Measurements from ENCODE around the gene ZNF292.
"Not testable (repeated sequence)": the region's sequence is repeated elsewhere in the genome, so short reads cannot be mapped to it uniquely, and the experiment has no call there.

The ZNF292 gene

DNA sequence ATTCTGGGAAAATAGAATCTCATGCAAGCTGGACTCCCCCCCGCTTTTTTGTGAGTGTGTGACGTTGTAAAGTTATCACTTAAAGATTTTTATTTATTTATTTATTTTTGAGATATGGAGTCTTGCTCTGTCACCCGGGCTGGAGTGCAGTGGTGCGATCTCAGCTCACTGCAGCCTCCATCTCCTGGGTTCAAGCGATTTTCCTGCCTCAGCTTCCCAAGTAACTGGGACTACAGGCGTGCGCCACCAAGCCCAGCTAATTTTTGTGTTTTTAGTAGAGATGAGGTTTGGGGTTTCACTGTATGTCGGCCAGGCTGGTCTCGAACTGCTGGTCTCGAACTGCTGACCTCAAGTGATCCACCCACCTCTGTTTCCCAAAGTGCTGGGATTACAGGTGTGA is 2.2 kb downstream of the ZNF292 start:
- H3K4me2 ChIP-seq (ENCODE audit: low read length); DNase-seq; H3K4me1 ChIP-seq (ENCODE audit: control insufficient read depth in 1 of 2, insufficient read depth in 2 of 2, low read length in 2 of 2); H3K9me3 ChIP-seq (ENCODE audit: insufficient read depth, low read depth, low read length); H3K23ac ChIP-seq (ENCODE audit: low read length); H3K14ac ChIP-seq (ENCODE audit: low read length); H3K36me3 ChIP-seq (ENCODE audit: control insufficient read depth in 1 of 2, insufficient read depth in 2 of 2, low read length in 2 of 2); H2BK120ac ChIP-seq (ENCODE audit: insufficient read depth, low read length, poor library complexity); H3K18ac ChIP-seq (ENCODE audit: low read length); H2AK5ac ChIP-seq (ENCODE audit: low read length); H2BK5ac ChIP-seq (ENCODE audit: low read depth, low read length, poor library complexity); H3K27ac ChIP-seq (ENCODE audit: low read depth, low read length); H3K4me3 ChIP-seq (ENCODE audit: low read depth, low read length); H3K9ac ChIP-seq (ENCODE audit: low read length); H2AFZ ChIP-seq (ENCODE audit: insufficient read depth, low read length, poor library complexity); H4K8ac ChIP-seq (ENCODE audit: low read depth, low read length); H3K27me3 ChIP-seq (ENCODE audit: insufficient read depth, low read length): not testable (repeated sequence)
- H4K91ac ChIP-seq (ENCODE audit: low read depth, low read length): peak overlapping the region; percentile 21
- H3K79me1 ChIP-seq (ENCODE audit: low read length): peaks cover 15% of the 10 kb centered on the region
- peak overlapping the region; percentile 46 for H4K12ac ChIP-seq (ENCODE audit: low read depth, low read length)
- H3K79me2 ChIP-seq (ENCODE audit: control insufficient read depth, insufficient read depth, low read length, poor library complexity): peaks cover 19% of the 10 kb centered on the region
- peak overlapping the region; percentile 97 for H3K4ac ChIP-seq (ENCODE audit: low read depth, low read length)
- peak overlapping the region; percentile 34 for H2BK12ac ChIP-seq (ENCODE audit: low read length)
- WGBS (ENCODE audit: extremely low coverage, insufficient coverage, insufficient read length): no CpG with 5 or more reads among the region's 10 CpGs

DNA sequence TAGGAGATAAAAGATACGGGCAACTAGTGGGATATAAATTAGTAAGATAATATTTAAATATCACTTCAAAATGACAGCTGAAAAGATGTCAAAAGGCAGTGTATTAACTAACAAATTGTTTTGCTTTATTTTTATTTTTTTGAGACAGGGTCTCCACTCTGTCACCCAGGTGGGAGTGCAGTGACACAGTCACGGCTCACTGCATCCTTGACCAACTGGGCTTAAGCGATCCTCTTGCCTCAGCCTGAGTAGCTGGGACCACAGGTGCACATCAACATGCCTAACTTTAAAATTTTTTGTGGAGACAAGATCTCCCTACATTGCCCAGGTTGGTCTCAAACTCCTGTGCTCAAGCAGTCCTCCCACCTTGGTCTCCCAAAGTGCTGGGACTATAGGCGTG is 5.9 kb downstream of the ZNF292 start:
- Histone ChIP-seq H2AFZ (ENCODE audit: insufficient read depth, low read length, poor library complexity) (no peak overlapping the region), H3K23ac (ENCODE audit: low read length) (no peak overlapping the region), H3K4me3 (ENCODE audit: low read depth, low read length) (no peak overlapping the region), H3K14ac (ENCODE audit: low read length) (no peak overlapping the region), H3K79me2 (ENCODE audit: control insufficient read depth, insufficient read depth, low read length, poor library complexity) (peaks cover 12% of the 10 kb centered on the region), H3K4me1 (ENCODE audit: control insufficient read depth in 1 of 2, insufficient read depth in 2 of 2, low read length in 2 of 2) (no peaks in the 10 kb centered on the region), H4K91ac (ENCODE audit: low read depth, low read length) (no peak overlapping the region), H3K9me3 (ENCODE audit: insufficient read depth, low read depth, low read length) (no peaks in the 10 kb centered on the region), H2BK12ac (ENCODE audit: low read length) (no peak overlapping the region), H3K4ac (ENCODE audit: low read depth, low read length) (peak overlapping the region; percentile 67), H2BK5ac (ENCODE audit: low read depth, low read length, poor library complexity) (no peak overlapping the region), H3K9ac (ENCODE audit: low read length) (no peak overlapping the region), H4K8ac (ENCODE audit: low read depth, low read length) (no peak overlapping the region), H3K18ac (ENCODE audit: low read length) (no peak overlapping the region), H3K27me3 (ENCODE audit: insufficient read depth, low read length) (no peaks in the 10 kb centered on the region), H3K79me1 (ENCODE audit: low read length) (peaks cover 2% of the 10 kb centered on the region), H3K36me3 (ENCODE audit: control insufficient read depth in 1 of 2, insufficient read depth in 2 of 2, low read length in 2 of 2) (peaks cover 0 to 6% of the 10 kb centered on the region in 2 experiments), H2AK5ac (ENCODE audit: low read length) (no peak overlapping the region), H2BK120ac (ENCODE audit: insufficient read depth, low read length, poor library complexity) (no peak overlapping the region), H3K4me2 (ENCODE audit: low read length) (no peak overlapping the region), H4K12ac (ENCODE audit: low read depth, low read length) (no peak overlapping the region), H3K27ac (ENCODE audit: low read depth, low read length) (no peak overlapping the region)
- DNase-seq: no peak
- WGBS (ENCODE audit: extremely low coverage, insufficient coverage, insufficient read length): no CpG with 5 or more reads among the region's 4 CpGs

DNA sequence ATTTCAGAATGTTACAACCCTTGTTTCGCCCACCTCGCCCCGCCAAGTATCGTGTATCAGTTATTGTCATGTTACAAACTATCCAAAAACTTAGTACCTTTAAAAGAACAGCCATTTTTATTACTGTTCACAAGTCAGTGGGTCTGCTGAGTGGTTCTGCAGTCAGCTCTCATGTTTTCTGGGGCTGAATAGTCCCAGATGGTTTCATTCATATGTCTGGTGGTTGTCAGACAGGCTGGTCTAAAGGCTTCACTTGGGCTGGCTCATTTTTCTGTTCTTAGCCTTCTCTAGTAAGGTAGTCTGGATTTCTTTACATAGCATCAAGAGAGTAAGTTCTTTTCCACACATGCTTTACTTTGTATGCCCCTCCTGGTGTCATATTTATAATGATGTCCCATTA is 8.6 kb downstream of the ZNF292 start:
- H3K9ac ChIP-seq (ENCODE audit: low read length): no peak overlapping the region
- no peak overlapping the region for H4K91ac ChIP-seq (ENCODE audit: low read depth, low read length)
- H3K4ac ChIP-seq (ENCODE audit: low read depth, low read length): peak overlapping the region; percentile 6
- H3K27ac ChIP-seq (ENCODE audit: low read depth, low read length): no peak overlapping the region
- peaks cover 7% of the 10 kb centered on the region for H3K79me2 ChIP-seq (ENCODE audit: control insufficient read depth, insufficient read depth, low read length, poor library complexity)
- H2BK5ac ChIP-seq (ENCODE audit: low read depth, low read length, poor library complexity): no peak overlapping the region
- H3K4me1 ChIP-seq (ENCODE audit: control insufficient read depth in 1 of 2, insufficient read depth in 2 of 2, low read length in 2 of 2): no peaks in the 10 kb centered on the region
- no peak overlapping the region for H4K8ac ChIP-seq (ENCODE audit: low read depth, low read length)
- no CpG with 5 or more reads among the region's 4 CpGs for WGBS (ENCODE audit: extremely low coverage, insufficient coverage, insufficient read length)
- H3K9me3 ChIP-seq (ENCODE audit: insufficient read depth, low read depth, low read length): no peaks in the 10 kb centered on the region
- peaks cover 0 to 1% of the 10 kb centered on the region in 2 experiments for H3K36me3 ChIP-seq (ENCODE audit: control insufficient read depth in 1 of 2, insufficient read depth in 2 of 2, low read length in 2 of 2)
- H3K27me3 ChIP-seq (ENCODE audit: insufficient read depth, low read length): no peaks in the 10 kb centered on the region
- H3K14ac ChIP-seq (ENCODE audit: low read length): no peak overlapping the region
- no peak overlapping the region for H2AK5ac ChIP-seq (ENCODE audit: low read length)
- H4K12ac ChIP-seq (ENCODE audit: low read depth, low read length): no peak overlapping the region
- no peak overlapping the region for H3K4me3 ChIP-seq (ENCODE audit: low read depth, low read length)
- H3K23ac ChIP-seq (ENCODE audit: low read length): no peak overlapping the region
- DNase-seq: no peak
- no peaks in the 10 kb centered on the region for H3K79me1 ChIP-seq (ENCODE audit: low read length)
- no peak overlapping the region for H3K4me2 ChIP-seq (ENCODE audit: low read length)
- no peak overlapping the region for H2BK12ac ChIP-seq (ENCODE audit: low read length)
- no peak overlapping the region for H3K18ac ChIP-seq (ENCODE audit: low read length)
- no peak overlapping the region for H2AFZ ChIP-seq (ENCODE audit: insufficient read depth, low read length, poor library complexity)
- H2BK120ac ChIP-seq (ENCODE audit: insufficient read depth, low read length, poor library complexity): no peak overlapping the region

DNA sequence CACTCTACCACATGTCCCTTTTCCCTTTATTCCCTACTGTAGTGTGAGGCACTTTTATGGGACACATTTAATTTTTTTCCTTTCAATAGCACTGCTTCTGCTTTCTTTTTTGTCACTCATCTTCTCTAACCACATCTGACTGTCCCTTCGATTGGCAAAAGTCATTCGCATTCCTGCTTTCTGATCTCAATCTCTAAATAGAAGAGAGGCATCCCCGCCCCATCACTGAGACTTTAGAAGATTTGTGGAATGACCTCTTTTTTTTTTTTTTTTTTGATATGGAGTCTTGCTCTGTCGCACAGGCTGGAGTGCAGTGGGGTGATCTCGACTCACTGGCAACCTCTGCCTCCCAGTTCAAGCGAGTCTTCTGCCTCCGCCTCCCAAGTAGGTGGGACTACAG is 9.1 kb downstream of the ZNF292 start:
- no peaks in the 10 kb centered on the region for H3K79me1 ChIP-seq (ENCODE audit: low read length)
- H3K18ac ChIP-seq (ENCODE audit: low read length): no peak overlapping the region
- H3K9me3 ChIP-seq (ENCODE audit: insufficient read depth, low read depth, low read length): no peaks in the 10 kb centered on the region
- no peak overlapping the region for H2AFZ ChIP-seq (ENCODE audit: insufficient read depth, low read length, poor library complexity)
- no peak overlapping the region for H2BK120ac ChIP-seq (ENCODE audit: insufficient read depth, low read length, poor library complexity)
- H4K8ac ChIP-seq (ENCODE audit: low read depth, low read length): no peak overlapping the region
- WGBS (ENCODE audit: extremely low coverage, insufficient coverage, insufficient read length): no CpG with 5 or more reads among the region's 7 CpGs
- H2BK5ac ChIP-seq (ENCODE audit: low read depth, low read length, poor library complexity): no peak overlapping the region
- H3K9ac ChIP-seq (ENCODE audit: low read length): no peak overlapping the region
- H2AK5ac ChIP-seq (ENCODE audit: low read length): no peak overlapping the region
- DNase-seq: no peak
- H3K4me1 ChIP-seq (ENCODE audit: control insufficient read depth in 1 of 2, insufficient read depth in 2 of 2, low read length in 2 of 2): no peaks in the 10 kb centered on the region
- H3K36me3 ChIP-seq (ENCODE audit: control insufficient read depth in 1 of 2, insufficient read depth in 2 of 2, low read length in 2 of 2): peaks cover under 1 to 2% of the 10 kb centered on the region in 2 experiments
- H3K14ac ChIP-seq (ENCODE audit: low read length): no peak overlapping the region
- peak overlapping the region; percentile 75 for H3K4ac ChIP-seq (ENCODE audit: low read depth, low read length)
- H3K4me3 ChIP-seq (ENCODE audit: low read depth, low read length): no peak overlapping the region
- no peak overlapping the region for H2BK12ac ChIP-seq (ENCODE audit: low read length)
- H3K27ac ChIP-seq (ENCODE audit: low read depth, low read length): no peak overlapping the region
- H3K23ac ChIP-seq (ENCODE audit: low read length): no peak overlapping the region
- H3K27me3 ChIP-seq (ENCODE audit: insufficient read depth, low read length): no peaks in the 10 kb centered on the region
- no peak overlapping the region for H4K12ac ChIP-seq (ENCODE audit: low read depth, low read length)
- no peak overlapping the region for H3K4me2 ChIP-seq (ENCODE audit: low read length)
- no peak overlapping the region for H4K91ac ChIP-seq (ENCODE audit: low read depth, low read length)
- peaks cover 8% of the 10 kb centered on the region for H3K79me2 ChIP-seq (ENCODE audit: control insufficient read depth, insufficient read depth, low read length, poor library complexity)

Data from trophoblast cell (in vitro differentiated cells and primary cell).